ENCODE results near the gene PCBD1. TPM values are rescaled to one million over a fixed set of nuclear protein-coding genes. Genes with fewer than 3 reads are reported as not detected.

PCBD1 gene
- total and polyA plus RNA-seq, 2 experiments from 2014 or later = 33.3 to 78.5 TPM

- ATAC-seq (no peak), DNase-seq (ENCODE audit: low spot score) (no peak)
- Histone ChIP-seq H3K4me3 (no peak overlapping the region), H2AFZ (no peak overlapping the region), H4K20me1 (replicated peaks; ENCODE audit: insufficient read depth) (no peaks in the 10 kb centered on the region), H3K27me3 (ENCODE audit: insufficient read depth) (no peaks in the 10 kb centered on the region), H3K79me2 (replicated peaks; ENCODE audit: insufficient read depth) (no peaks in the 10 kb centered on the region), H3K4me2 (no peak overlapping the region), H3K27ac (ENCODE audit: low read depth) (no peak overlapping the region), H3K9me2 (ENCODE audit: insufficient read depth) (no peaks in the 10 kb centered on the region), H3F3A (replicated peaks; ENCODE audit: low read depth) (no peaks in the 10 kb centered on the region), H3K4me1 (ENCODE audit: insufficient read depth) (no peaks in the 10 kb centered on the region), H3K36me3 (ENCODE audit: insufficient read depth) (no peaks in the 10 kb centered on the region)
- H3K27me3 Mint-ChIP-seq (ENCODE audit: insufficient read depth, low read depth, poor library complexity) = peaks cover 7% of the 10 kb centered on the region
- TF ChIP-seq ETS1 (IDR thresholded peaks at IDR 0.05) (no peak), EZH2phosphoT487 (IDR thresholded peaks at IDR 0.05; ENCODE audit: unreplicated experiment) (no peak), EZH2 (IDR thresholded peaks at IDR 0.05; ENCODE audit: low read depth, unreplicated experiment) (no peak), CREB1 (CRISPR knock-in tag; IDR thresholded peaks at IDR 0.05; ENCODE audit: low read depth) (no peak), JUNB (IDR thresholded peaks at IDR 0.05; ENCODE audit: unreplicated experiment) (no peak), STAT1 (IDR thresholded peaks at IDR 0.05; ENCODE audit: unreplicated experiment) (no peak), NANOG (IDR thresholded peaks at IDR 0.05; ENCODE audit: borderline replicate concordance) (no peak), ZNF462 (CRISPR knock-in tag; IDR thresholded peaks at IDR 0.05) (no peak)
- peaks cover 3% of the 10 kb centered on the region; the same call in 2 of the 3 replicates for H3K9me3 Mint-ChIP-seq
- no peaks in the 10 kb centered on the region; the same call in 2 of the 3 replicates for H3K4me1 Mint-ChIP-seq
- no peak overlapping the region for H3K27ac Mint-ChIP-seq
- H3K4me3 Mint-ChIP-seq = no peak overlapping the region
- H3K36me3 Mint-ChIP-seq (ENCODE audit: low read depth) = no peaks in the 10 kb centered on the region
Observed at GRCh38 chr10:70913191-70913892, 25.0 kb upstream of the PCBD1 start.

All from GM23338 (cell line).